ENCODE results near the gene STK11IP.

The STK11IP gene

GRCh38 chr2:219634171-219634940, 36.7 kb downstream of the STK11IP start:
- DNase-seq, result no peak
- TF ChIP-seq GATA1 (IDR thresholded peaks at IDR 0.05; ENCODE audit: low read depth, low read length) (no peak), POLR2A (IDR thresholded peaks at IDR 0.05; ENCODE audit: low read length) (no peak)

DNA sequence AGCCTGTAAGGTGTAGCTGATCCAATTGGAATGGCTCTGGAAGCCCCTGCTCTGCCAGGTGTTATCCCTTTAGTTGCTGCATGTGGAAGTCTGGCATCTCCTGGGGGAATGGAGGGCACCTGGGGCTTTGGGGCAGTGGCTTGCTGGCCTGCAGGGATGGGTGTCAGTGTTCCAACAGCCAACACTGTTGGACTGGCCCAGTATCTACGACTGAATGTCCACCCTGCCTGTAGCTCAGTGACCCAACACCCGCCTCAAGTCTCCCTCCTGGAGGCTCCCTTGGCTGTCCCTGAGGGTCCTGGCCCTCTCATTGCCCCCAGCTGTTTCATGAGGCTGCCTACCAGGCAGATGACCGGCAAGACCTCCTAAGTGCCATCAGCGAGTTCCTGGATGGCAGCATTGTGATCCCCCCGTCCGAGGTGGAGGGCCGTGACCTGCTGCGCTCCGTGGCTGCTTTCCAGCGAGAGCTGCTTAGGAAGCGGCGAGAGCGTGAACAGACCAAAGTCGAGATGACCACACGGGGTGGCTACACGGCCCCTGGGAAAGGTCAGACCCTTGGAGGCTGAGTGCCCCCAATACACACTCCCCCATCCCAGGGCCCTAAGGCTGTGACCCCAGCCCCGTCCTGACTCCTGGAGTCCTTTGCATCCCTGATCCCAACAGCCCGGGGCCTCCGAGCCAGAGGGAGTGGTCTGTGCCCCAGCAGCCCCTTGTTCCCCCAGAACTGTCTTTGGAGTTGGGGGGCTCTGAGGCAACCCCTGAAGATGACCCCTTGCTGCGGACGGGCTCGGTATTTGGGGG, 37.5 kb downstream of the STK11IP start:
- DNase-seq, result no peak
- no peak for TF ChIP-seq GATA1 (IDR thresholded peaks at IDR 0.05; ENCODE audit: low read depth, low read length)
- no peak for TF ChIP-seq POLR2A (IDR thresholded peaks at IDR 0.05; ENCODE audit: low read length)

- no peak for DNase-seq
- TF ChIP-seq POLR2A (IDR thresholded peaks at IDR 0.05; ENCODE audit: low read length) (no peak), GATA1 (IDR thresholded peaks at IDR 0.05; ENCODE audit: low read depth, low read length) (no peak)
Measured at GRCh38 chr2:219636144-219636915, 38.7 kb downstream of the STK11IP start.

GRCh38 chr2:219636941-219637841, 39.5 kb downstream of the STK11IP start:
- no peak for DNase-seq
- TF ChIP-seq GATA1 (IDR thresholded peaks at IDR 0.05; ENCODE audit: low read depth, low read length) (no peak), POLR2A (IDR thresholded peaks at IDR 0.05; ENCODE audit: low read length) (no peak)

DNA sequence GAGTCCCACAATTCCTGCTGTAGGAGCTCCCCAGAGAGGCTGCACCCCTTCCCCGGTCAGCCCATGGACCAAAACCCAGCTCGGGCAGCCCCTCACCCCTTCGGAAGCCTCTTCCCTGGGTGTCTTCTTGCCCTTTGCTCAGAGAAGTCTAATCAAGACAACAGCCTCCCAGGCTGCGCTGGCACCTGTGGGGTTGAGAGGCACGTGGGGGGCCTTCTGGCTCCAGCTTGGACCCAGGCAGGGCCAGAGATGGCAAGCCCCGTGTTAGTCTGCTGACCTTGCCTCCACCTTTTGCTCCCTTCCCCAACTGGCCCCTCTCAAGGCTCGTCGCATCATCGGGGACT, 40.2 kb downstream of the STK11IP start:
- DNase-seq, result no peak
- TF ChIP-seq GATA1 (IDR thresholded peaks at IDR 0.05; ENCODE audit: low read depth, low read length), result no peak
- no peak for TF ChIP-seq POLR2A (IDR thresholded peaks at IDR 0.05; ENCODE audit: low read length)

GRCh38 chr2:219638217-219638947, 40.7 kb downstream of the STK11IP start:
- no peak for DNase-seq
- TF ChIP-seq POLR2A (IDR thresholded peaks at IDR 0.05; ENCODE audit: low read length), result no peak
- TF ChIP-seq GATA1 (IDR thresholded peaks at IDR 0.05; ENCODE audit: low read depth, low read length), result no peak

- TF ChIP-seq POLR2A (IDR thresholded peaks at IDR 0.05; ENCODE audit: low read length), result no peak
- TF ChIP-seq GATA1 (IDR thresholded peaks at IDR 0.05; ENCODE audit: low read depth, low read length), result no peak
- DNase-seq, result no peak
Measured at GRCh38 chr2:219638948-219639755, 41.5 kb downstream of the STK11IP start.

GRCh38 chr2:219641390-219642068, 43.9 kb downstream of the STK11IP start:
- DNase-seq, result no peak
- TF ChIP-seq GATA1 (IDR thresholded peaks at IDR 0.05; ENCODE audit: low read depth, low read length) (no peak), POLR2A (IDR thresholded peaks at IDR 0.05; ENCODE audit: low read length) (no peak)

GRCh38 chr2:219642069-219642454, 44.4 kb downstream of the STK11IP start:
- no peak for TF ChIP-seq GATA1 (IDR thresholded peaks at IDR 0.05; ENCODE audit: low read depth, low read length)
- TF ChIP-seq POLR2A (IDR thresholded peaks at IDR 0.05; ENCODE audit: low read length), result no peak
- no peak for DNase-seq

DNA sequence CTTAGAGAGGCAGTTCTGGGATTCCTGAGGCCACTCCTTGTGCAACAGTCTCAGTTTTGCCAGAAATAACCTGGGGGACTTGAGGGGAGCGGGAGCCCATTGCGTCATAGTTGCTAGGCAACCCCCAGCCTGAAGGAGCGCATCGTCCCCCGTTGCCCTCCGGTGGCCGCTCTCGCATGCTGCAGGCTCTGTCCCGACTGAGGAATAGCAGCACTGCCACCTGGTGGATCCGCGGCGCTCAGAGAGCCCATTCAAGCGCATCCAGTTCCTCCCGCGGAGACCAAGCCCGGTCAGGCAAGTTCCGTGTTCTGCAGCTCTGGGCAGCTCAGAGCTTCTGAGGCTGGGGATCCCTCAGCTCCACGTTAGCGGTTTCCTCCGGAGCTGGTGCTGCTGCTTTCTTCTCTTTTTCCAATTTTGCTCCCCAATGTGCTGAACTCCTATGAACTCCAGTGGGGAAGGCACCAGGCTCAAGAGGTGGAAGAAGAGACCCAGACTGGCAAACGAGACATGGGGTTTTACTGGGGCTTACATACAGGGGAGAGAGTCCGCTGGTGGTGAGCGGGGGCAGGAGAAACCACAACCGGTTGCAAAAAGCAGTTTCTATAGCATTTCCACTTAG, 44.9 kb downstream of the STK11IP start:
- DNase-seq, result peak; percentile 92 to 95
- TF ChIP-seq POLR2A (IDR thresholded peaks at IDR 0.05; ENCODE audit: low read length) (no peak), GATA1 (IDR thresholded peaks at IDR 0.05; ENCODE audit: low read depth, low read length) (no peak)

GRCh38 chr2:219643084-219643473, 45.4 kb downstream of the STK11IP start:
- no peak for DNase-seq
- TF ChIP-seq GATA1 (IDR thresholded peaks at IDR 0.05; ENCODE audit: low read depth, low read length) (no peak), POLR2A (IDR thresholded peaks at IDR 0.05; ENCODE audit: low read length) (no peak)

Measured in erythroblast (primary cell).